ENCODE data around the gene TP53TG5. TPM values are rescaled to one million over a fixed set of nuclear protein-coding genes. Genes with fewer than 3 reads are reported as not detected.

Gene TP53TG5
- total RNA-seq, 2 donors from 2014 or later, result not detected

- ATAC-seq, result no peak
- H3K9me3 ChIP-seq (ENCODE audit: control insufficient read depth, low read length, poor library complexity, severe bottlenecking), result no peaks in the 10 kb centered on the region
- peaks cover 14% of the 10 kb centered on the region for H3K4me1 Mint-ChIP-seq
- no peaks in the 10 kb centered on the region for H3K36me3 Mint-ChIP-seq (ENCODE audit: low read depth)
- no peak overlapping the region for H3K4me3 Mint-ChIP-seq
- no peaks in the 10 kb centered on the region for H3K27me3 Mint-ChIP-seq
- H3K27ac Mint-ChIP-seq, result no peak overlapping the region
- DNase-seq, result no peak
Measured at GRCh38 chr20:45344168-45344860, 33.8 kb downstream of the TP53TG5 start.

GRCh38 chr20:45343532-45344167 is 34.5 kb downstream of the TP53TG5 start:
- no peaks in the 10 kb centered on the region for H3K27me3 Mint-ChIP-seq

GRCh38 chr20:45342855-45343531 is 35.1 kb downstream of the TP53TG5 start:
- Mint-ChIP-seq H3K36me3 (ENCODE audit: low read depth) (no peaks in the 10 kb centered on the region), H3K27me3 (no peaks in the 10 kb centered on the region), H3K27ac (no peak overlapping the region), H3K4me1 (peaks cover 14% of the 10 kb centered on the region), H3K4me3 (no peak overlapping the region)
- DNase-seq (no peak), ATAC-seq (no peak)
- no peaks in the 10 kb centered on the region for H3K9me3 ChIP-seq (ENCODE audit: control insufficient read depth, low read length, poor library complexity, severe bottlenecking)

More at GRCh38 chr20:45343532-45344167, 34.5 kb downstream of the TP53TG5 start:
- H3K27ac Mint-ChIP-seq, result no peak overlapping the region
- ATAC-seq (no peak), DNase-seq (no peak)
- H3K36me3 Mint-ChIP-seq (ENCODE audit: low read depth), result no peaks in the 10 kb centered on the region
- H3K4me3 Mint-ChIP-seq, result no peak overlapping the region
- no peaks in the 10 kb centered on the region for H3K9me3 ChIP-seq (ENCODE audit: control insufficient read depth, low read length, poor library complexity, severe bottlenecking)
- H3K4me1 Mint-ChIP-seq, result peaks cover 14% of the 10 kb centered on the region

- H3K4me1 Mint-ChIP-seq, result peaks cover 8% of the 10 kb centered on the region
- H3K27me3 Mint-ChIP-seq, result no peaks in the 10 kb centered on the region
- ATAC-seq (no peak), DNase-seq (no peak)
- H3K27ac Mint-ChIP-seq, result no peak overlapping the region
- H3K9me3 ChIP-seq (ENCODE audit: control insufficient read depth, low read length, poor library complexity, severe bottlenecking), result no peaks in the 10 kb centered on the region
- no peak overlapping the region for H3K4me3 Mint-ChIP-seq
- H3K36me3 Mint-ChIP-seq (ENCODE audit: low read depth), result no peaks in the 10 kb centered on the region
Measured at GRCh38 chr20:45341939-45342854, 35.9 kb downstream of the TP53TG5 start.

- ATAC-seq (no peak), DNase-seq (no peak)
- peaks cover 5% of the 10 kb centered on the region for H3K4me1 Mint-ChIP-seq
- no peaks in the 10 kb centered on the region for H3K27me3 Mint-ChIP-seq
- H3K4me3 Mint-ChIP-seq, result no peak overlapping the region
- no peak overlapping the region for H3K27ac Mint-ChIP-seq
- H3K36me3 Mint-ChIP-seq (ENCODE audit: low read depth), result no peaks in the 10 kb centered on the region
- H3K9me3 ChIP-seq (ENCODE audit: control insufficient read depth, low read length, poor library complexity, severe bottlenecking), result no peaks in the 10 kb centered on the region
Measured at GRCh38 chr20:45341579-45341938, 36.6 kb downstream of the TP53TG5 start.

GRCh38 chr20:45340951-45341350 is 37.2 kb downstream of the TP53TG5 start:
- Mint-ChIP-seq H3K27ac (no peak overlapping the region), H3K27me3 (no peaks in the 10 kb centered on the region), H3K4me1 (peaks cover 3% of the 10 kb centered on the region), H3K4me3 (no peak overlapping the region), H3K36me3 (ENCODE audit: low read depth) (no peaks in the 10 kb centered on the region)
- no peaks in the 10 kb centered on the region for H3K9me3 ChIP-seq (ENCODE audit: control insufficient read depth, low read length, poor library complexity, severe bottlenecking)
- DNase-seq (no peak), ATAC-seq (no peak)

- Mint-ChIP-seq H3K36me3 (ENCODE audit: low read depth) (no peaks in the 10 kb centered on the region), H3K27me3 (no peaks in the 10 kb centered on the region), H3K4me1 (no peaks in the 10 kb centered on the region), H3K27ac (peak overlapping the region; percentile 63), H3K4me3 (no peak overlapping the region)
- ATAC-seq, result no peak
- no peaks in the 10 kb centered on the region for H3K9me3 ChIP-seq (ENCODE audit: control insufficient read depth, low read length, poor library complexity, severe bottlenecking)
- DNase-seq, result no peak
Measured at GRCh38 chr20:45340236-45340847, 37.8 kb downstream of the TP53TG5 start.

GRCh38 chr20:45339799-45340198 is 38.3 kb downstream of the TP53TG5 start:
- H3K9me3 ChIP-seq (ENCODE audit: control insufficient read depth, low read length, poor library complexity, severe bottlenecking), result no peaks in the 10 kb centered on the region
- no peaks in the 10 kb centered on the region for H3K27me3 Mint-ChIP-seq
- no peak for ATAC-seq
- H3K4me1 Mint-ChIP-seq, result no peaks in the 10 kb centered on the region
- H3K27ac Mint-ChIP-seq, result peak overlapping the region; percentile 63
- H3K36me3 Mint-ChIP-seq (ENCODE audit: low read depth), result no peaks in the 10 kb centered on the region
- H3K4me3 Mint-ChIP-seq, result no peak overlapping the region
- no peak for DNase-seq

GRCh38 chr20:45339084-45339483 is 39.0 kb downstream of the TP53TG5 start:
- DNase-seq, result no peak
- no peak overlapping the region for H3K27ac Mint-ChIP-seq
- no peaks in the 10 kb centered on the region for H3K4me1 Mint-ChIP-seq
- H3K36me3 Mint-ChIP-seq (ENCODE audit: low read depth), result no peaks in the 10 kb centered on the region
- no peaks in the 10 kb centered on the region for H3K27me3 Mint-ChIP-seq
- H3K4me3 Mint-ChIP-seq, result no peak overlapping the region
- H3K9me3 ChIP-seq (ENCODE audit: control insufficient read depth, low read length, poor library complexity, severe bottlenecking), result no peaks in the 10 kb centered on the region
- no peak for ATAC-seq

- ATAC-seq (no peak), DNase-seq (no peak)
- Mint-ChIP-seq H3K27ac (no peak overlapping the region), H3K36me3 (ENCODE audit: low read depth) (no peaks in the 10 kb centered on the region), H3K4me3 (no peak overlapping the region), H3K4me1 (no peaks in the 10 kb centered on the region), H3K27me3 (no peaks in the 10 kb centered on the region)
- no peaks in the 10 kb centered on the region for H3K9me3 ChIP-seq (ENCODE audit: control insufficient read depth, low read length, poor library complexity, severe bottlenecking)
Measured at GRCh38 chr20:45338121-45339030, 39.7 kb downstream of the TP53TG5 start.

GRCh38 chr20:45337367-45338120 is 40.6 kb downstream of the TP53TG5 start:
- DNase-seq (no peak), ATAC-seq (no peak)
- H3K9me3 ChIP-seq (ENCODE audit: control insufficient read depth, low read length, poor library complexity, severe bottlenecking), result no peaks in the 10 kb centered on the region
- H3K36me3 Mint-ChIP-seq (ENCODE audit: low read depth), result no peaks in the 10 kb centered on the region
- H3K4me3 Mint-ChIP-seq, result no peak overlapping the region
- no peaks in the 10 kb centered on the region for H3K27me3 Mint-ChIP-seq
- H3K27ac Mint-ChIP-seq, result peak overlapping the region; percentile 71
- no peaks in the 10 kb centered on the region for H3K4me1 Mint-ChIP-seq
